Keratinocyte (primary cell): ENCODE measurements around the gene IFT22. TPM values are rescaled to one million over a fixed set of nuclear protein-coding genes. Genes with fewer than 3 reads are reported as not detected.

Source experiments
- DNase-seq: peaks from one replicate; pipeline ENCODE4 v3.0.0-alpha.2; 2011; ENCODE audit warnings: low read depth, missing footprints, low spot score
- FAIRE-seq: peaks from 2 replicates; lab custom pipeline; 2011; peaks lifted over from hg19 to GRCh38; lab: Jason Lieb, UNC
- H2AFZ ChIP-seq: 2 replicates; pipeline ENCODE4 v1.6.0; 2012; ENCODE audit warnings: low read length, control low read depth, inconsistent platforms; ENCODE audit not compliant: control insufficient read depth
- H3K27ac ChIP-seq: 2 replicates; pipeline ENCODE4 v1.5.1; 2011; ENCODE audit warnings: low read length; ENCODE audit not compliant: control insufficient read depth, insufficient read depth
- H3K27me3 ChIP-seq: 3 replicates; pipeline ENCODE4 v1.6.0; 2011; ENCODE audit warnings: low read length; ENCODE audit not compliant: control insufficient read depth, insufficient read depth; ENCODE audit errors: extremely low read depth
- H3K36me3 ChIP-seq, 2 experiments: 2 replicates in 1 of 2; 3 replicates in 1 of 2; pipeline ENCODE4 v1.5.1; 2011; ENCODE audit warnings: low read length in 2 of 2, mild to moderate bottlenecking in 1 of 2; ENCODE audit not compliant: control insufficient read depth in 2 of 2, insufficient read depth in 2 of 2; ENCODE audit errors: extremely low read depth in 1 of 2
- H3K4me1 ChIP-seq: 3 replicates; pipeline ENCODE4 v1.5.1; 2011; ENCODE audit warnings: low read length; ENCODE audit not compliant: control insufficient read depth, insufficient read depth; ENCODE audit errors: extremely low read depth
- H3K4me2 ChIP-seq: 3 replicates; pipeline ENCODE4 v1.6.0; 2011; ENCODE audit warnings: low read depth, low read length; ENCODE audit not compliant: control insufficient read depth, insufficient read depth; ENCODE audit errors: extremely low read depth
- H3K4me3 ChIP-seq, 3 experiments: fragments of 200-600 bp in 1 of 3; sonication (generic) in 1 of 3; 2 replicates in 2 of 3; 3 replicates in 1 of 3; pipeline ENCODE4 v1.5.1; 2011 to 2016; ENCODE audit warnings: low read length in 3 of 3, mild to moderate bottlenecking in 3 of 3, control low read depth in 2 of 3, inconsistent platforms in 1 of 3, low read depth in 1 of 3, mixed read lengths in 1 of 3, mixed run types in 1 of 3, moderate library complexity in 1 of 3; ENCODE audit not compliant: control insufficient read depth in 2 of 3, insufficient read depth in 2 of 3; ENCODE audit errors: extremely low read depth in 1 of 3
- H3K79me2 ChIP-seq: 2 replicates; pipeline ENCODE4 v1.6.0; 2012; ENCODE audit warnings: low read length; ENCODE audit not compliant: control insufficient read depth, insufficient read depth
- H3K9ac ChIP-seq: 3 replicates; pipeline ENCODE4 v1.6.0; 2011; ENCODE audit warnings: low read length; ENCODE audit not compliant: control insufficient read depth, insufficient read depth; ENCODE audit errors: extremely low read depth
- H3K9me1 ChIP-seq: 3 replicates; pipeline ENCODE4 v1.6.0; 2011; ENCODE audit warnings: low read length; ENCODE audit not compliant: control insufficient read depth, insufficient read depth; ENCODE audit errors: extremely low read depth
- H3K9me3 ChIP-seq: 2 replicates; pipeline ENCODE4 v1.5.1; 2012; ENCODE audit warnings: low read depth, low read length; ENCODE audit not compliant: control insufficient read depth
- H4K20me1 ChIP-seq: 3 replicates; pipeline ENCODE4 v1.6.0; 2011; ENCODE audit warnings: low read length; ENCODE audit not compliant: control insufficient read depth, insufficient read depth; ENCODE audit errors: extremely low read depth
- CTCF ChIP-seq, 3 experiments: IDR thresholded peaks in 1 of 3; conservative IDR thresholded peaks in 1 of 3; optimal IDR thresholded peaks in 1 of 3; 2 replicates in 2 of 3; 3 replicates in 1 of 3; pipeline versions ENCODE3 to v1.5.1; 2011; ENCODE audit warnings: low read length in 3 of 3, mild to moderate bottlenecking in 3 of 3, moderate library complexity in 2 of 3, control low read depth in 1 of 3, inconsistent platforms in 1 of 3; ENCODE audit not compliant: insufficient read depth in 2 of 3; ENCODE audit errors: extremely low read depth in 1 of 3
- EZH2 ChIP-seq: IDR thresholded peaks from one replicate; pipeline ENCODE4 v1.6.1; 2012; ENCODE audit warnings: inconsistent platforms, mild to moderate bottlenecking, low read length, moderate library complexity
- dilution Hi-C: fragments of 300-500 bp; cut with MboI; formaldehyde crosslinking; loops from one replicate; pipeline ENCODE4 v1.7.0; 2020; ENCODE audit warnings: low sequenced_read_pairs; ENCODE audit not compliant: extremely low pct_ligation_motif_present
- polyA plus RNA-seq, 5 experiments: library from polyadenylated mRNA; depleted of rRNA in 3 of 5; stranded (reverse) in 3 of 5; stranded (forward) in 1 of 5; unstranded in 1 of 5; fragments of >200 nt; gene quantifications; 1 replicate in 1 of 5; 2 replicates in 3 of 5; 3 replicates in 1 of 5; pipeline versions ENCODE4 v1.2.1 to v1.2.3, GENCODE V29; 2011 to 2012; ENCODE audit warnings: missing spikeins in 2 of 5, low read depth in 1 of 5, low replicate concordance in 1 of 5

The IFT22 gene
- polyA plus RNA-seq, 1 donor (not counting 4 experiments of a cell fraction or from before 2014, with no cell fraction given): 29.4 TPM

- H3K36me3 ChIP-seq: no peaks in the 10 kb centered on the region
- no peak for FAIRE-seq
- no peaks in the 10 kb centered on the region for H3K9me3 ChIP-seq
- no peak overlapping the region for H3K4me3 ChIP-seq
- H3K27ac ChIP-seq: no peak overlapping the region
- no peak overlapping the region for H3K4me2 ChIP-seq
- TF ChIP-seq EZH2 (no peak), CTCF (optimal IDR thresholded peaks at IDR 0.05 in 1 of 3, IDR thresholded peaks at IDR 0.05 in 1 of 3, conservative IDR thresholded peaks at IDR 0.05 in 1 of 3; ENCODE audit: extremely low read depth in 1 of 3, insufficient read depth in 2 of 3, low read length in 3 of 3) (no peak)
- H3K4me1 ChIP-seq: no peaks in the 10 kb centered on the region
- no peaks in the 10 kb centered on the region for H3K9me1 ChIP-seq
- H2AFZ ChIP-seq: no peak overlapping the region
- H3K79me2 ChIP-seq: no peaks in the 10 kb centered on the region
- H3K27me3 ChIP-seq: no peaks in the 10 kb centered on the region
- H3K9ac ChIP-seq: no peak overlapping the region
- no peaks in the 10 kb centered on the region for H4K20me1 ChIP-seq
- dilution Hi-C loops: no loop called here
- DNase-seq: no peak
These were observed 18.8 kb upstream of the IFT22 start for GRCh38 chr7:101340379-101340778.

- DNase-seq (no peak), FAIRE-seq (no peak)
- dilution Hi-C loops: no loop called here
- H3K9me3 ChIP-seq: no peaks in the 10 kb centered on the region
- peaks cover 3% of the 10 kb centered on the region for H4K20me1 ChIP-seq
- H3K9me1 ChIP-seq: no peaks in the 10 kb centered on the region
- TF ChIP-seq CTCF (optimal IDR thresholded peaks at IDR 0.05 in 1 of 3, IDR thresholded peaks at IDR 0.05 in 1 of 3, conservative IDR thresholded peaks at IDR 0.05 in 1 of 3; ENCODE audit: extremely low read depth in 1 of 3, insufficient read depth in 2 of 3, low read length in 3 of 3) (no peak), EZH2 (no peak)
- H3K27me3 ChIP-seq: no peaks in the 10 kb centered on the region
- H2AFZ ChIP-seq: no peak overlapping the region
- H3K27ac ChIP-seq: no peak overlapping the region
- peaks cover 7% of the 10 kb centered on the region for H3K4me1 ChIP-seq
- H3K9ac ChIP-seq: no peak overlapping the region
- no peaks in the 10 kb centered on the region for H3K36me3 ChIP-seq
- no peaks in the 10 kb centered on the region for H3K79me2 ChIP-seq
- H3K4me2 ChIP-seq: no peak overlapping the region
- H3K4me3 ChIP-seq: no peak overlapping the region
These were observed 12.3 kb upstream of the IFT22 start for GRCh38 chr7:101333912-101334311.
